HEK293 (cell line): ENCODE measurements around the gene TOR1A.

ENCODE experiments used
- SCRT1 ChIP-seq: fragments of 450-650 bp; formaldehyde crosslinking; IDR thresholded peaks from 2 replicates; pipeline ENCODE4 v1.5.1; 2016; ENCODE audit warnings: missing biosample characterization, missing genetic modification characterization, borderline replicate concordance
- TCF7L2 ChIP-seq: IDR thresholded peaks from 2 replicates; pipeline ENCODE4 v1.6.1; 2011; ENCODE audit warnings: low read depth, mild to moderate bottlenecking, inconsistent platforms, low read length, moderate library complexity, borderline replicate concordance
- ZNF121 ChIP-seq: fragments of 450-650 bp; formaldehyde crosslinking; IDR thresholded peaks from 2 replicates; pipeline ENCODE4 v1.5.1; 2016; ENCODE audit warnings: missing biosample characterization, missing genetic modification characterization
- ZNF24 ChIP-seq: fragments of 450-650 bp; formaldehyde crosslinking; IDR thresholded peaks from 2 replicates; pipeline ENCODE4 v1.5.1; 2016; ENCODE audit warnings: missing biosample characterization, missing genetic modification characterization
- ZNF274 ChIP-seq, 2 experiments: fragments of 200-500 bp in 1 of 2; fragments of 450-650 bp in 1 of 2; sonication (Bioruptor generic) in 1 of 2; formaldehyde crosslinking in 1 of 2; IDR thresholded peaks; 2 replicates each; pipeline versions ENCODE4 v1.5.1 to v1.6.1; 2014 to 2016; ENCODE audit warnings: borderline replicate concordance in 1 of 2, inconsistent platforms in 1 of 2, low read length in 1 of 2, missing biosample characterization in 1 of 2, missing genetic modification characterization in 1 of 2
- ZNF37A ChIP-seq: fragments of 450-650 bp; IDR thresholded peaks from 2 replicates; pipeline ENCODE4 v1.5.1; 2018; ENCODE audit warnings: missing biosample characterization, missing genetic modification characterization
- ZNF530 ChIP-seq: fragments of 450-650 bp; formaldehyde crosslinking; IDR thresholded peaks from 2 replicates; pipeline ENCODE4 v1.5.1; 2016; ENCODE audit warnings: low read depth, missing biosample characterization, missing genetic modification characterization
- ZXDB ChIP-seq: fragments of 450-650 bp; formaldehyde crosslinking; IDR thresholded peaks from 2 replicates; pipeline ENCODE4 v1.5.1; 2016; ENCODE audit warnings: missing biosample characterization, missing genetic modification characterization
- TF ChIP-seq, protein P1 (sequence below): fragments of 450-650 bp; formaldehyde crosslinking; IDR thresholded peaks from 2 replicates; pipeline ENCODE4 v1.5.1; 2016; ENCODE audit warnings: missing biosample characterization, missing genetic modification characterization
- TF ChIP-seq, protein P2 (sequence below): fragments of 450-650 bp; formaldehyde crosslinking; IDR thresholded peaks from 2 replicates; pipeline ENCODE4 v1.5.1; 2016; ENCODE audit warnings: missing biosample characterization, missing genetic modification characterization, low read depth
- TF ChIP-seq, protein P3 (sequence below): fragments of 450-650 bp; formaldehyde crosslinking; IDR thresholded peaks from 2 replicates; pipeline ENCODE4 v1.5.1; 2016; ENCODE audit warnings: missing biosample characterization, missing genetic modification characterization
- TF ChIP-seq, protein P4 (sequence below): fragments of 450-650 bp; formaldehyde crosslinking; IDR thresholded peaks from 2 replicates; pipeline ENCODE4 v1.5.1; 2016; ENCODE audit warnings: missing biosample characterization, missing genetic modification characterization, borderline replicate concordance

DNA sequence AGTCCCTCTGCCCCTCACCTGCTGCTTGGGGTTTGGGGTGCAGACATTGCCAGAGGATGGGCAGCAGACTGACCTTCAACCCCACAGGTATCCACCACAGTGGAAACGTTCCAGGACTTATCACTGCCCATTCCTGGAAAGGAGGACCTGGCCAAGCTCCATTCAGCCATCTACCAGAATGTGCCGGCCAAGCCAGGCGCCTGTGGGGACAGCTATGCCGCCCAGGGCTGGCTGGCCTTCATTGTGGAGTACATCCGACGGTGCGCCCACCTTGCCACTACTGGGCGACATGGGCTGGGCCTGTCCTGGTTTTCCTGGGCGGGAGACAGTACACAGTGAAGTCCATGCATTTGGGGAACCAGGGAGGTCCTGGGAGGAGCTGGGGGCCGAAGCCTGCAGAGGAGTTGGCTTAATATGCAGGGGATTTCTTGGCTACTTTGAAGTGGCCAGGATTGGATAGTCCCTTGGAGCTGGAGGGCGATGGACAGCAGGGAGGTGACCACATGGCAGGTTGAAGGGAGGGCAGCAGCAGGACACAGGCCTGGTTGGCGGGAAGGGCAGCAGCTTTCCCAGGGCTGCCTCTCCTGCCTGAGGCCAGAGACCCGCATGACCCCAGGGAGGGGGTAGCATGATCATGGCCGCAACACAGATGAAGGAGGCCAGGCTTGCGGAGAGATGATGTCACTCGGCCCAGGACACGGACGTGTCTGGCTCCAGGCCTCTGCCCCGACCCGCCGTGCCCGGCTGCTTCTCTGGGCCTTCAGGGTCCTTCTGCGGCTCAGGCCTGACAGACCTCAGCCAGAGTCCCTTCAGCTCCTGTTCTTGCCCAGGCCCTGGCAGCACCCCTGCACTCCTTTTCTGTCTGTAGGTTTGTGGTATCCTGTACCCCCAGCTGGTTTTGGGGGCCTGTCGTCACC is 45.9 kb upstream of the TOR1A start:
- TF ChIP-seq, protein P1, sequence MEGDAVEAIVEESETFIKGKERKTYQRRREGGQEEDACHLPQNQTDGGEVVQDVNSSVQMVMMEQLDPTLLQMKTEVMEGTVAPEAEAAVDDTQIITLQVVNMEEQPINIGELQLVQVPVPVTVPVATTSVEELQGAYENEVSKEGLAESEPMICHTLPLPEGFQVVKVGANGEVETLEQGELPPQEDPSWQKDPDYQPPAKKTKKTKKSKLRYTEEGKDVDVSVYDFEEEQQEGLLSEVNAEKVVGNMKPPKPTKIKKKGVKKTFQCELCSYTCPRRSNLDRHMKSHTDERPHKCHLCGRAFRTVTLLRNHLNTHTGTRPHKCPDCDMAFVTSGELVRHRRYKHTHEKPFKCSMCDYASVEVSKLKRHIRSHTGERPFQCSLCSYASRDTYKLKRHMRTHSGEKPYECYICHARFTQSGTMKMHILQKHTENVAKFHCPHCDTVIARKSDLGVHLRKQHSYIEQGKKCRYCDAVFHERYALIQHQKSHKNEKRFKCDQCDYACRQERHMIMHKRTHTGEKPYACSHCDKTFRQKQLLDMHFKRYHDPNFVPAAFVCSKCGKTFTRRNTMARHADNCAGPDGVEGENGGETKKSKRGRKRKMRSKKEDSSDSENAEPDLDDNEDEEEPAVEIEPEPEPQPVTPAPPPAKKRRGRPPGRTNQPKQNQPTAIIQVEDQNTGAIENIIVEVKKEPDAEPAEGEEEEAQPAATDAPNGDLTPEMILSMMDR = no peak
- TF ChIP-seq ZNF274 (IDR thresholded peaks at IDR 0.05; ENCODE audit: low read length) (no peak), ZNF274 (tag by site-specific recombination; IDR thresholded peaks at IDR 0.05; ENCODE audit: borderline replicate concordance) (no peak), ZNF530 (tag by site-specific recombination) (no peak), ZNF24 (tag by site-specific recombination) (no peak), ZNF121 (tag by site-specific recombination) (no peak), ZNF37A (tag by site-specific recombination) (no peak), SCRT1 (tag by site-specific recombination) (no peak), TCF7L2 (no peak), ZXDB (tag by site-specific recombination) (no peak)
- TF ChIP-seq, protein P2, sequence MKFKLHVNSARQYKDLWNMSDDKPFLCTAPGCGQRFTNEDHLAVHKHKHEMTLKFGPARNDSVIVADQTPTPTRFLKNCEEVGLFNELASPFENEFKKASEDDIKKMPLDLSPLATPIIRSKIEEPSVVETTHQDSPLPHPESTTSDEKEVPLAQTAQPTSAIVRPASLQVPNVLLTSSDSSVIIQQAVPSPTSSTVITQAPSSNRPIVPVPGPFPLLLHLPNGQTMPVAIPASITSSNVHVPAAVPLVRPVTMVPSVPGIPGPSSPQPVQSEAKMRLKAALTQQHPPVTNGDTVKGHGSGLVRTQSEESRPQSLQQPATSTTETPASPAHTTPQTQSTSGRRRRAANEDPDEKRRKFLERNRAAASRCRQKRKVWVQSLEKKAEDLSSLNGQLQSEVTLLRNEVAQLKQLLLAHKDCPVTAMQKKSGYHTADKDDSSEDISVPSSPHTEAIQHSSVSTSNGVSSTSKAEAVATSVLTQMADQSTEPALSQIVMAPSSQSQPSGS (tag by site-specific recombination) = no peak
- TF ChIP-seq, protein P3, sequence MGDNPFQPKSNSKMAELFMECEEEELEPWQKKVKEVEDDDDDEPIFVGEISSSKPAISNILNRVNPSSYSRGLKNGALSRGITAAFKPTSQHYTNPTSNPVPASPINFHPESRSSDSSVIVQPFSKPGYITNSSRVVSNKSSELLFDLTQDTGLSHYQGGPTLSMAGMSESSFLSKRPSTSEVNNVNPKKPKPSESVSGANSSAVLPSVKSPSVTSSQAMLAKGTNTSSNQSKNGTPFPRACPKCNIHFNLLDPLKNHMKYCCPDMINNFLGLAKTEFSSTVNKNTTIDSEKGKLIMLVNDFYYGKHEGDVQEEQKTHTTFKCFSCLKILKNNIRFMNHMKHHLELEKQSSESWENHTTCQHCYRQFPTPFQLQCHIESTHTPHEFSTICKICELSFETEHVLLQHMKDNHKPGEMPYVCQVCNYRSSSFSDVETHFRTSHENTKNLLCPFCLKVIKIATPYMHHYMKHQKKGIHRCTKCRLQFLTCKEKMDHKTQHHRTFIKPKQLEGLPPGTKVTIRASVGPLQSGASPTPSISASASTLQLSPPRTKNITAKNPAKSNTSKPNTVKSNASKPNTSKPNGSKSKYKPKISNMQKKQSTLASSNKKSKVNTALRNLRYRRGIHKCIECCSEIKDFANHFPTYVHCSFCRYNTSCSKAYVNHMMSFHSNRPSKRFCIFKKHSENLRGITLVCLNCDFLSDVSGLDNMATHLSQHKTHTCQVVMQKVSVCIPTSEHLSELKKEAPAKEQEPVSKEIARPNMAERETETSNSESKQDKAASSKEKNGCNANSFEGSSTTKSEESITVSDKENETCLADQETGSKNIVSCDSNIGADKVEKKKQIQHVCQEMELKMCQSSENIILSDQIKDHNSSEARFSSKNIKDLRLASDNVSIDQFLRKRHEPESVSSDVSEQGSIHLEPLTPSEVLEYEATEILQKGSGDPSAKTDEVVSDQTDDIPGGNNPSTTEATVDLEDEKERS (tag by site-specific recombination) = no peak
- TF ChIP-seq, protein P4, sequence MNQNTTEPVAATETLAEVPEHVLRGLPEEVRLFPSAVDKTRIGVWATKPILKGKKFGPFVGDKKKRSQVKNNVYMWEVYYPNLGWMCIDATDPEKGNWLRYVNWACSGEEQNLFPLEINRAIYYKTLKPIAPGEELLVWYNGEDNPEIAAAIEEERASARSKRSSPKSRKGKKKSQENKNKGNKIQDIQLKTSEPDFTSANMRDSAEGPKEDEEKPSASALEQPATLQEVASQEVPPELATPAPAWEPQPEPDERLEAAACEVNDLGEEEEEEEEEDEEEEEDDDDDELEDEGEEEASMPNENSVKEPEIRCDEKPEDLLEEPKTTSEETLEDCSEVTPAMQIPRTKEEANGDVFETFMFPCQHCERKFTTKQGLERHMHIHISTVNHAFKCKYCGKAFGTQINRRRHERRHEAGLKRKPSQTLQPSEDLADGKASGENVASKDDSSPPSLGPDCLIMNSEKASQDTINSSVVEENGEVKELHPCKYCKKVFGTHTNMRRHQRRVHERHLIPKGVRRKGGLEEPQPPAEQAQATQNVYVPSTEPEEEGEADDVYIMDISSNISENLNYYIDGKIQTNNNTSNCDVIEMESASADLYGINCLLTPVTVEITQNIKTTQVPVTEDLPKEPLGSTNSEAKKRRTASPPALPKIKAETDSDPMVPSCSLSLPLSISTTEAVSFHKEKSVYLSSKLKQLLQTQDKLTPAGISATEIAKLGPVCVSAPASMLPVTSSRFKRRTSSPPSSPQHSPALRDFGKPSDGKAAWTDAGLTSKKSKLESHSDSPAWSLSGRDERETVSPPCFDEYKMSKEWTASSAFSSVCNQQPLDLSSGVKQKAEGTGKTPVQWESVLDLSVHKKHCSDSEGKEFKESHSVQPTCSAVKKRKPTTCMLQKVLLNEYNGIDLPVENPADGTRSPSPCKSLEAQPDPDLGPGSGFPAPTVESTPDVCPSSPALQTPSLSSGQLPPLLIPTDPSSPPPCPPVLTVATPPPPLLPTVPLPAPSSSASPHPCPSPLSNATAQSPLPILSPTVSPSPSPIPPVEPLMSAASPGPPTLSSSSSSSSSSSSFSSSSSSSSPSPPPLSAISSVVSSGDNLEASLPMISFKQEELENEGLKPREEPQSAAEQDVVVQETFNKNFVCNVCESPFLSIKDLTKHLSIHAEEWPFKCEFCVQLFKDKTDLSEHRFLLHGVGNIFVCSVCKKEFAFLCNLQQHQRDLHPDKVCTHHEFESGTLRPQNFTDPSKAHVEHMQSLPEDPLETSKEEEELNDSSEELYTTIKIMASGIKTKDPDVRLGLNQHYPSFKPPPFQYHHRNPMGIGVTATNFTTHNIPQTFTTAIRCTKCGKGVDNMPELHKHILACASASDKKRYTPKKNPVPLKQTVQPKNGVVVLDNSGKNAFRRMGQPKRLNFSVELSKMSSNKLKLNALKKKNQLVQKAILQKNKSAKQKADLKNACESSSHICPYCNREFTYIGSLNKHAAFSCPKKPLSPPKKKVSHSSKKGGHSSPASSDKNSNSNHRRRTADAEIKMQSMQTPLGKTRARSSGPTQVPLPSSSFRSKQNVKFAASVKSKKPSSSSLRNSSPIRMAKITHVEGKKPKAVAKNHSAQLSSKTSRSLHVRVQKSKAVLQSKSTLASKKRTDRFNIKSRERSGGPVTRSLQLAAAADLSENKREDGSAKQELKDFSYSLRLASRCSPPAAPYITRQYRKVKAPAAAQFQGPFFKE (tag by site-specific recombination) = no peak
